Measurements from ENCODE around the gene CABP2.

GRCh38 chr11:67510023-67510345 is 13.3 kb downstream of the CABP2 start:
- TF ChIP-seq POLR2A (IDR thresholded peaks at IDR 0.05; ENCODE audit: low read depth, low read length) (no peak), POLR2AphosphoS5 (IDR thresholded peaks at IDR 0.05; ENCODE audit: low read depth, low read length) (no peak)
